HG03565 (cell line): ENCODE results near the gene GIT2.
"Not testable (repeated sequence)": the region's sequence is repeated elsewhere in the genome, so short reads cannot be mapped to it uniquely, and the experiment has no call there.

Source experiments
- ATAC-seq: cut with Tn5 transposase; IDR thresholded peaks from one replicate; pipeline ENCODE4 v1.9.1; 2021; ENCODE audit warnings: mild to moderate bottlenecking, moderate library complexity; ENCODE audit not compliant: unreplicated experiment

GIT2 gene

GRCh38 chr12:109925185-109925840 lies 70.9 kb downstream of the GIT2 start:
- ATAC-seq: no peak

DNA sequence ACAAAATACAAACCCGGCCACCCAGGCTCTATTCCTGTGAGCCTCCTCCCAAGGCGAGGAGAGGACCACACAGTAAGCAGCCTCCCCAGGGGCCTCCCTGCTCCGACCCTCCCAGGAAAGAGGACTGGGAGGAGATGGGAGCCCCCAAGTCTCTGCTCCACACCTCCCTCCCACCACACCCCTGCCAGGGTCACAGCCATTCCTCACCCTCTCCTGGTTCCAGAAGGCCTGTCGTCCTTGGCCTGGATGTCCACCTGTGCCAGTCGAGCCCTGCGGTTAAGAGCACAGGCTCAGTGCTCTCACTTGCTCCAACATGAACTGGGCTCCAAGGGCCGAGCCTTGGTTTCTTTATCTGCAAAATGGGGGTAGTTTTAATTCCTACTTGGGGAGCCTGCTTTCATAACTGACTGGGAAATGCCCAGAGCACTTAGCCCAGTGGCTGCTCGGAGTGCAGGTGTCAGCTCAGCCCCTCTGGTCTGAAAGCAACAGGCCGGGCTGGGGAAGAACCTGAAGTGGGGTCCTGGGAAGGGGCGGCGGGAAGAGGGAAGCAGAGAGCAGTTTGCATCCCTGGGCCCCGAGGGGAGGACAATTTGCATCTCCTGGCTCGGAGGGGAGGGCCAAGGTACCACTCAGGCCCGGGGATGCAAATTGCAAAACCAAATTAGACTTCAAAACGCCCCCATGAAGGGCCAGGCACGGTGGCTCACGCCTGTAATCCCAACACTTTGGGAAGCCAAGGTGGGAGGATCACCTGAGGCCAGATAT lies 72.5 kb downstream of the GIT2 start:
- no peak for ATAC-seq

DNA sequence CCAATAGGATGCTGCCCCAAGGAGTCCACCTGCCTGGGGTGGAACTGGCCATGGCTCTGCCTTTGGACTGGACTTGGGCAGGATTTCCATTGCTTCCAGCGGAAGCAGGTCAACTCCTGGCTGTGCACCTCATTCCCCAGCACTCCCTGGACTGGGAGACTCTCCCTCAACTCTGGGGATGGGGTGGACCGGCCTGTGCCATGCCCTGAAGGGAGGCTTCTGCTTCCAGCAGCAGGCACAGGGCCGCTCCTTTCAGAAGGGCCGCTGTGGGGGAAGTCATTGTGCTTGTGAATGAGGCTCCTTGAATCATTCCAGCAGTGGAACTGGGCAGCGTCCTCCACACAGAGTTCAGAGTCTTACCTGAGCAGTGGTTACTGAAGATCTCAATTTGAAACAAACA lies 73.1 kb downstream of the GIT2 start:
- ATAC-seq: no peak

GRCh38 chr12:109921982-109922381 lies 74.2 kb downstream of the GIT2 start:
- no peak for ATAC-seq

DNA sequence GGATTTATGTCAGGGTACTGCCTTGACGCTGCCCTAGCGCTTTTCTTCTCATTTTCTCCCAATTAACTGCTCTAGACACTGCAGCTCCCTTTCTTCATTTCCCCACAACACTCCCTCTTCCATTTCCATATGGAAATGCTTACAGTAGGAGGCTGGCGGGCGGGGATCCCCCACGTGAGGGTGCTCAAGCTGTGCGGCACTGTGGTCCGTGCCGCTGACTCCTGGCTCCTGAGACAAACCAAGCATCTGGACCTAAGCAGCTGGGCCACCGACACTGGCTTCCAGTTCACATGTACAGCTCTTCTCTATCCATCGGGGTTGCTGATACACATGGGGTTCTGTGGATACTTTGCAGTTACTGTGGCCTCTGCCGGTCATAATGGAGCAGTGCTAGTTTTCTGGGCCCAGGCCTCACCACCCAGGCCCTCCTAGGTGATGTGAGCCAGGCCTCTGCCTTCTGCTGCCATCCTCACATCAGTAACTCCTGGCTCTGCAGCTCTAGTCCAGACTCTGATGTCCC lies 75.8 kb downstream of the GIT2 start:
- ATAC-seq: no peak

DNA sequence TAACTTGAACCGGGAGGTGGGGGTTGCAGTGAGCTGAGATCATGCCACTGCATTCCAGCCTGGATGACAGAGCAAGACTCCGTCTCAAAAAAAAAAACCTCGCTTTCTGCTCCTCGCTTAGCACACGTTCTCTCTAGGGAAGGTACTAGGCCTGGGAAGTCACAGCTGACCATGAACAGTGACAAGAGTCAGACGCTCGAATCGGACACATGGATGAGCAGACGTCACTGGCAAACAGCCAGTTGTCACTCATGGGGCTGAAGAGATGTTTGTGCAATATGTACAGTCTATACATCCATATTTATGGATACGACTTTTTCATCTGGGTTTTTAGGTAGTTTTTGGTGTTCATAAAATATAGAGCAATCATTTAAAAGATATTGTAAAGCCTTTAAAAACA lies 76.7 kb downstream of the GIT2 start:
- ATAC-seq: no peak

DNA sequence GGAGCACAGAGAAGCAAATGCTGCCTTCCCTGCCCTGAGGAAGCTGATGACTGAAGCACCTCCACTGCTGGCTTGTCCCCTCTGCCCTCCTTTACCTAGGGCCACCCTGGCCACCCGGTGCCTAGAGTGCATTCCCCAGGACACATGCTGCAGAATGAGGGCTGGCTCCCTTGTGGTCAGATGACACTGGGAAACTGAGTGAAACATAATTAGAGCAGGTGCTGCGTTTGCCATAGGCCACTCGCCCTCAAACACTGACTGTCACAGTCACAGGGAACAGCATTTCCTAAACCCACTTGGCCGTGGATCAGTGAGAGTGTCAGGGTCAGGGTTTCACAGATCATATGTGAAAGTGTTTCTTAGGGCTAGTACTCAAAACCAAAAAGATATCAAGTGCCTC lies 80.1 kb downstream of the GIT2 start:
- ATAC-seq: no peak

DNA sequence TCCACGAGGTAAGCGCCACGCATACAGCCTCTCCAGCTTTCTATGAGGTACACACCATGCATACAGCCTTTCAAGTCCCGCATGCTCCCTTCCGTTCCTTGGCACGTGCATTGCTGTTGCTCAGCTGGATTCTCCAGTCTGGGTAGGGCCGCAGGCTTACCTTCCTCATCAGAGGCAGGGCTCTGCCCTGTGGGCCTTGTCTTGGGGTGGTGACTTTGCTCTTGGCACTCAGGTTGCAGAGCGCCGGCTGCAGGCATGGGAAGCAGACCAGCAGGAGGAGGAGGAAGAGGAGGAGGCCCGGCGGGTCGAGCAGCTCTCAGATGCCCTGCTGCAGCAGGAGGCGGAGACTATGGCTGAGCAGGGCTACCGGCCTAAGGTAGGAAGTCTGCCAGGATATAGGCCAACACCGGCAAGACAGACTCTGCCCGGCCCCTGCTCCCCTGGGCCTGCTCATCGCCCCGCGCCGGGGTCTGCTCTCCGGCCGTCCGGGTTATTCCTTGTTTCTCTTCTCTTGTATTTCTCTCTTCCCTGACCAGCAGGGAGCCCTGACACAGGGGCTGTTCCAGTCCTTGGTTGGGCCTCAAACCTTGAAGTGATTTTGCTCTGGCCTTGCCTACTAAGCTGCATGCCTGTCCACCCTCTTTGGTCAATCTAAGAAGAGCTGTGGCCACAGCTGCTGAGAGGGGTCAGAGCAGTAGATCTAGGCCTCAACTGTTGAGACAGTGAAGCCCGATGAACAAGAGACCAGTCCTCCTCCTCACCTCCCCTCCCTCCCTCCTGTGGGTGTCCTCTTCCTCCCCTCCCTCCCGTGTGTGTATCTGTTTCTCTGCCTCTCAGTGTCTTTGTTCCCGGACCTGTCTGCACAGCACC lies 80.8 kb downstream of the GIT2 start:
- no peak for ATAC-seq

- ATAC-seq: no peak
Observed at GRCh38 chr12:109914461-109914860, 81.7 kb downstream of the GIT2 start.

- ATAC-seq: no peak
Observed at GRCh38 chr12:109912855-109913321, 83.3 kb downstream of the GIT2 start.

DNA sequence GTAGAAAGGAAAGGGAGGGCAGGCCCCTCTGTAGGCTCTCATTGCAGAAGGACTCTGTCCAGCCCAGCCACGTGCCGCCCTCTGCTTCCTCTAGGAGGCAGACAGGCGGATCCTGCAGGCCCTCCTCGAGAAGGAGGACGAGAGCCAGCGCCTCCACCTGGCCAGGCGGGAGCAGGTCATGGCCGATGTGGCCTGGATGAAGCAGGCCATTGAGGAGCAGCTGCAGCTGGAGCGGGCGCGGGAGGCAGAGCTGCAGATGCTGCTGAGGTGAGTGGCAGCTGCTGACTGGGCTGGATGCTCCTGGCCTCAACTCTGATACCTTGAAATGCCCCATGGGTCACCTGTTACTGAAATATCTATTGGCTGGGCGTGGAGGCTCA lies 85.2 kb downstream of the GIT2 start:
- no peak for ATAC-seq

DNA sequence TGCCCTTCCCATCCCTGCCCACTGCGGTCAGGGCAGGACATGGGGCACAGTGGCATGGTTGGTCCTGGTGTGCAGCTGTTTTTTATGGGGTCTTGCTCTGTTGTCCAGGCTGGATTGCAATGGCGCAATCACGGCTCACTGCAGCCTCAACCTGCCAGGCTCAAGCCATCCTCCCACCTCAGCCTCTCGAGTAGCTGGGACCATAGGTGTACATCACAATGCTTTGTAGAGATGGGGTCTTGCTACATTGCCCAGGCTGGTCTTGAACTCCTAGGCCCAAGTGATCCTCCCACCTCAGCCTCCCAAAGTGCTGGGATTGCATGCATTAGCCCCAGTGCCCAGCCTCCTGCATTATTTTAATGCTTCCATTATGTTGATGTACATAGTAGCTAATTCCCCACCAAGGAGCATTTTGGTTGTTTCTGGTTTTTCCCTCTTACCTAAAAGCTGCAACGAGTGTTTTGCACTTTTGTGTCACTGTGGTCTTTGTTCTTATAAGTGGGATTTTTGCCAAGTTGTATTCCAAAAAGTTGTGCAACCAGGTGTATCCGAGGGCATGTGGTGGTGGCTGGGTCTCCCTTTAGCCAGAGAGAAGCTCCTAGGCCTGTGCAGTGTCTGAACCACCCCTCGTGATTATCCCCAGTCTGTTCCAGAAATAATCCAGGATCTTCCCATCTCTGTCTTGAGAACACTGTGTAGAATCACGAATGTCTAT lies 85.8 kb downstream of the GIT2 start:
- ATAC-seq: no peak

GRCh38 chr12:109905301-109905700 lies 90.9 kb downstream of the GIT2 start:
- no peak for ATAC-seq

GRCh38 chr12:109902891-109903418 lies 93.2 kb downstream of the GIT2 start:
- ATAC-seq: no peak

DNA sequence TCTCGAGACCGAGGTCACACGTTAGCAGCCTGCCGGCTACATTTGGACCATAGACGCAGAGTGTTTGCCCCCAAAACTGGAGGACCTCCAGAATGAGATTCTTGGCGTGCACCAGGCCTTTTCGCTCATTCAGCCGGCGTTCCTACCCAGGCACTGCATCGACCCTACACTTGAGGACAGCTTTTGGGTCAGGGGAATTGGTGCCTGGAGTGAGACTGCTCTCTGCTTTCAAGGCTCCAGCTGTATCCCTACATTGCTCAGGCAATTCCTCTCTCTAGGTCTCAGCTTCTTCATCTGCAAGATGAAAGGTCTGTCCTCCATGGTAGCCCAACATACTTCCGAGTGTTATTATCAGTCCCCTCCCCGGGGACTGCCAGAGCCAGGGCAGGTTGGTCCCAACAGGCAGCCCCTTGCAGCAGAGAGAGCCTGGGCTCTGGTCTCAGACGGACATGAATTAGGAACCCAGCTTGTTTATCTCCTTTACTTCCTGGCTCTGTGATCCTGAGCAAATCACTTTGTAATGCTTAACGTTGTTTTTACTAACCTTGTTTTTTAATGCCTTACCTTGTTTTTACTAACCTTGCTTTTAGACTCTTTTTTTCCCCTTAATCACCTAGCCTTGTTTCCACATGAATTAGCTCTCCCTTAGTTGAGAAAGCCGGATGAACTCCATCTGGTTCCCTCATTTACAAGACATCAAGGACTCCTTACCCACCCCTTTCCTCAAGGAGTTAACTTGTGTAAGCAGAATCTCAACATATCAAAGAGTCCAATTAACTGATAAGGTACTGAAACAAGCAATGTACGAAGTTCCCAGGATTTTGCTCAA lies 95.2 kb downstream of the GIT2 start:
- ATAC-seq: peak; percentile 26

DNA sequence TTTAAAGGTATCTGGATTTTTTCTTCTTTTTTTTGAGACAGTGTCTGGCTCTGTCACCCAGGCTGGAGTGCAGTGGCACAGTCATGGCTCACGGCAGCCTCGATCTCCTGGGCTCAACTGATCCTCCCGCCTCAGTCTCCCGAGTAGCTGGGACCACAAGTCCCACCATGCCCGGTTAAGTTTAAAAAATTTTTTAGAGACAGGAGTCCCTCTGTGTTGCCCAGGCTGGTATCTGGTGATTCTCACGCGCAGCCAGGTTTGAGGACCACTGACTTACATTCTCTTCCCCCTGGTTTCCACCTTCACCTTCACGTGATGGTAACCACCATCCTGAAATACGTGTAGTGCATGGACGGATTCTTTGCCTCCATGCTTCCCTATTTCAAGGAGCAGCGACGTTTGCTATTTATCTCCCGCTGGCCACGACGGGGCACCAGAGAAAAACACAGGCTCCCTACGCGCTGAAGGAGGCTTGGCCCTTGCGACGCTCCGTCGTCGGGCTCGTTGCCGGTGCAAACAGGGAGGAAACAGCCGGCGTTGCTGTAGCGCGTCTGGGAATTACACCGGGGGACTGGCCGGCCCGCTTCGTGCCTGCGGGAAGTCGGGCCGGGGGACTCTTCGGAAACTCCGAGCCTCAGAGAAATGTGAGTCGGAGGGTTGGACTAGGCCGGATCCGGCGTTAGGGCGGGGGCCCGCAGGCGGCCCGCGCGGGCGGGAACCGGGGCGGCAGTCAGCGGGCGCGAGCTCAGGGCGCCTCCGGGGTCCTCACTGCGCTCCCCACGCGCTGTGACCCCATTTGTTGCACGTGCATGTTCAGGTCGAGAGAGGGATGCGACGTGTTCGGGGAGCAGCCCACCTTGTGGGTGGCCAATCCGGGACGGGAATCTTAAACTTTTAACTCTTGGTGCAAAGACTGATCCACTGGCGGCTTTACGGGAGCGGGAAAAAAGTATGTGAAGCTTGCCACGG lies 96.1 kb downstream of the GIT2 start, which contains the start of gene TCHP:
Gene TCHP (plus strand): TSS at position 492 of the 969 bp plus-strand sequence. CDS start 2,753 bp downstream, outside the sequence.
- peak; percentile 45 for ATAC-seq

GRCh38 chr12:109899345-109899744 lies 96.8 kb downstream of the GIT2 start:
- not testable (repeated sequence) for ATAC-seq

DNA sequence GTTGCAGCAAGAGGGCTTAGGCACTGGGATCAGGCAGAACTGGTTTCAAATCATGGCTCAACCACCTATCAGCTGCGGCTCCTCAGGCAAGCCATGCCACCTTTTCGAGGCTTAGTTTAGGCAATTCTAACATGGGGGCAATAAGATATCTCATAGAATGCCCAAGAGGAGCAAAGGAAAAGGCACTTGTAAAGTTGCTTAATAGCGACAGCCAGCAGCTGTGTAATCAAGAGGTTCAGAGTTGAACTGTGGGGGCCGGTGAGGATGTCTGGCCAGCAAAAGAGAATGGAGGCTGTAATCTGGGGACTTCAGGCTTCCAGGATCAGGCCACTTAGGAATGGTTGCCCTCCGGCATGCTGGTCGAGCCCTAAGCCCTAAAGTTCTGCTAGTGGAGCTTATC lies 99.1 kb downstream of the GIT2 start:
- no peak for ATAC-seq
